GM23248 (cell line): ENCODE data around the gene C1orf35.

Source experiments
- EZH2 ChIP-seq: fragments of 200-600 bp; sonication (generic); IDR thresholded peaks from 2 replicates; pipeline ENCODE4 v1.6.1; 2018; ENCODE audit warnings: antibody characterized with exemption, mild to moderate bottlenecking; ENCODE audit not compliant: insufficient read depth, poor library complexity, severe bottlenecking
- EZH2phosphoT487 ChIP-seq: fragments of 200-600 bp; sonication (generic); IDR thresholded peaks from 2 replicates; pipeline ENCODE4 v1.6.1; 2018; ENCODE audit warnings: antibody characterized with exemption, moderate library complexity, mild to moderate bottlenecking, low read depth; ENCODE audit not compliant: insufficient read depth

DNA sequence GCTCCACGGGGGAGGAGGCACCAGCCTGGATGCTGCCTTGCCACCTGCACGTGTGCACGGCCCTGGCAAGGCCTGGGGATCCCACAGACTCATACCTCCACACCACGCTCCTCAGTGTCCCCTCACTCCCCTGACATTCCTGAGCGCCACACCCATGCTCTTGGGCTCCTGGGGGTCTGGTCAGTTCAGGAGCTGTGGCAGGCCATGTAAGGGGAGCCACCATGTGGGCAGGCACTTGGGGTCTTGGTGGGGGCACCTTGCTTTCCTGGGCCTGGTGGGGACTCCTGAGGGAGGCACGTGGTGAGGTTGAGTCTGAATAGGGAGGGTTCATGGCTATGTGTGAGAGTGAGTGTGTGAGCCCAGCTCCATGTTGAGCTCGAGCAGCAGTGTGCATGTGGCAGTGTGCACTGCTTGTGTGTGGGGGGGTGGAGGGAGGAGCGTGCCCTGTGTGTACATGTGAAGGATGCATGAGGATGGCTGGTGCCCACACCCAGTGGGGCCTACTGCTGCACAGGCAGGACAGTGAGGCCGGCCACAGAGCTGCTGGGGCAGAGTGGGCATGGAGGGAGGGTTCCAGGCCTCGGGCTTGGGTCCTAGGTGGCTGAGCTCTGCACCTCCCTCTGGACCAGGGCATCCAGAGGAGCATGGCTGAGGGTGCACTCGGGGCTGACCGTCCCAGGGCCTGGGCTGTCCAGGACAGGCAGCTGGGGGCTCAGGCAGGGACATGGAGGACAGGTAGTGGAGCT lies 48.2 kb upstream of the C1orf35 start:
- no peak for TF ChIP-seq EZH2
- TF ChIP-seq EZH2phosphoT487: no peak
